ENCODE measurements around the gene SH2D1B.

DNA sequence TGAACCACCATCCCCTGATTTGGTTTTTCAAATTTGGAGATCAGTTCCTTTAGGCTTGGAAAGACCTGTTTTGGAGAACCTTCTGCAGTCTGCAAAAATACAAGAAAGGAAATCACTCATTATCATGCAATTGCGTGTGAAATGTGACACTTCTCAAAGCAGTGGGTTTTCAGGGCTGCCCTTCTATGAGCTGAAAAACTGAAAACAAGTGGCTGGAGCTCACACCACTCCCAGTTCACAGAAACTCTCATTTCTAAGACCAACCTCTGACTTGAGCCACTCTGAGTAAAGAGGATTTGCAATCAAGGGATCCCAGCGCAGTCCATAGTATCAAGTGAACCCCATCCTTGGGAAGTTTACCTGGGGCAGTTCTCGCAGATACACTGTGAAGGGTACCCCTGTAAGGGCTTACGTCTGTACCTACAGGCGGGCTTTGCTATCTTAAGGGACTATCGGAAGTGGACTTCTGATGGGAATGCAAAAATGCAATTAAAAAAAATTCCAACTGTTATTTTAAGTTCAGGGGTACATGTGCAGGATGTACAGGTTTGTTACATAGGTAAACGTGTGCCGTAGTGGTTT, 12.8 kb downstream of the SH2D1B start:
- TF ChIP-seq POLR2A (IDR thresholded peaks at IDR 0.05), result no peak
- TF ChIP-seq, protein P1, sequence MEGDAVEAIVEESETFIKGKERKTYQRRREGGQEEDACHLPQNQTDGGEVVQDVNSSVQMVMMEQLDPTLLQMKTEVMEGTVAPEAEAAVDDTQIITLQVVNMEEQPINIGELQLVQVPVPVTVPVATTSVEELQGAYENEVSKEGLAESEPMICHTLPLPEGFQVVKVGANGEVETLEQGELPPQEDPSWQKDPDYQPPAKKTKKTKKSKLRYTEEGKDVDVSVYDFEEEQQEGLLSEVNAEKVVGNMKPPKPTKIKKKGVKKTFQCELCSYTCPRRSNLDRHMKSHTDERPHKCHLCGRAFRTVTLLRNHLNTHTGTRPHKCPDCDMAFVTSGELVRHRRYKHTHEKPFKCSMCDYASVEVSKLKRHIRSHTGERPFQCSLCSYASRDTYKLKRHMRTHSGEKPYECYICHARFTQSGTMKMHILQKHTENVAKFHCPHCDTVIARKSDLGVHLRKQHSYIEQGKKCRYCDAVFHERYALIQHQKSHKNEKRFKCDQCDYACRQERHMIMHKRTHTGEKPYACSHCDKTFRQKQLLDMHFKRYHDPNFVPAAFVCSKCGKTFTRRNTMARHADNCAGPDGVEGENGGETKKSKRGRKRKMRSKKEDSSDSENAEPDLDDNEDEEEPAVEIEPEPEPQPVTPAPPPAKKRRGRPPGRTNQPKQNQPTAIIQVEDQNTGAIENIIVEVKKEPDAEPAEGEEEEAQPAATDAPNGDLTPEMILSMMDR (IDR thresholded peaks at IDR 0.05), result no peak

Data from upper lobe of left lung (tissue), 4 donors.